CD4-positive, alpha-beta T cell treated with Interleukin-10 for 1 hour (primary cell): ENCODE results near the gene CCDC187.

Source experiments
- DNase-seq: peaks from one replicate; pipeline ENCODE4 v3.0.0-alpha.2; 2020

The CCDC187 gene

GRCh38 chr9:136311051-136312008 lies 7.4 kb upstream of the CCDC187 start:
- DNase-seq, result no peak

- DNase-seq, result no peak
Measured at GRCh38 chr9:136310273-136311030, 6.6 kb upstream of the CCDC187 start.

- no peak for DNase-seq
Measured at GRCh38 chr9:136309806-136310220, 5.9 kb upstream of the CCDC187 start.

GRCh38 chr9:136309101-136309801 lies 5.4 kb upstream of the CCDC187 start:
- DNase-seq, result no peak

GRCh38 chr9:136308702-136309053 lies 4.8 kb upstream of the CCDC187 start:
- no peak for DNase-seq

GRCh38 chr9:136308006-136308701 lies 4.3 kb upstream of the CCDC187 start:
- no peak for DNase-seq

GRCh38 chr9:136307215-136307750 lies 3.4 kb upstream of the CCDC187 start:
- no peak for DNase-seq

- no peak for DNase-seq
Measured at GRCh38 chr9:136306211-136307208, 2.6 kb upstream of the CCDC187 start.

- no peak for DNase-seq
Measured at GRCh38 chr9:136305804-136306203, 1.9 kb upstream of the CCDC187 start.

GRCh38 chr9:136304981-136305380 lies 1.1 kb upstream of the CCDC187 start:
- no peak for DNase-seq

- DNase-seq, result no peak
Measured at GRCh38 chr9:136304456-136304855, 562 bp upstream of the CCDC187 start.

- no peak for DNase-seq
Measured at GRCh38 chr9:136303066-136303824, 649 bp downstream of the CCDC187 start.

- no peak for DNase-seq
Measured at GRCh38 chr9:136302527-136302926, 1.4 kb downstream of the CCDC187 start.

- no peak for DNase-seq
Measured at GRCh38 chr9:136300866-136301265, 3.0 kb downstream of the CCDC187 start.

- DNase-seq, result no peak
Measured at GRCh38 chr9:136300016-136300545, 3.8 kb downstream of the CCDC187 start.

- no peak for DNase-seq
Measured at GRCh38 chr9:136299541-136299940, 4.4 kb downstream of the CCDC187 start.

- no peak for DNase-seq
Measured at GRCh38 chr9:136299116-136299515, 4.8 kb downstream of the CCDC187 start.

GRCh38 chr9:136297766-136298735 lies 5.8 kb downstream of the CCDC187 start:
- no peak for DNase-seq
